D721Med (cell line): ENCODE data around the gene CMKLR1.

ENCODE experiments used
- DNase-seq: peaks from one replicate; pipeline ENCODE4 v3.0.0; 2011; ENCODE audit warnings: low spot score; ENCODE audit not compliant: insufficient read length
- FAIRE-seq: peaks from 2 replicates; lab custom pipeline; 2011; peaks lifted over from hg19 to GRCh38; lab: Jason Lieb, UNC
- CTCF ChIP-seq: IDR thresholded peaks from 2 replicates; pipeline ENCODE4 v1.5.1; 2012; ENCODE audit warnings: mild to moderate bottlenecking, control low read depth; ENCODE audit not compliant: insufficient read depth; ENCODE audit errors: missing control alignments

Gene CMKLR1

DNA sequence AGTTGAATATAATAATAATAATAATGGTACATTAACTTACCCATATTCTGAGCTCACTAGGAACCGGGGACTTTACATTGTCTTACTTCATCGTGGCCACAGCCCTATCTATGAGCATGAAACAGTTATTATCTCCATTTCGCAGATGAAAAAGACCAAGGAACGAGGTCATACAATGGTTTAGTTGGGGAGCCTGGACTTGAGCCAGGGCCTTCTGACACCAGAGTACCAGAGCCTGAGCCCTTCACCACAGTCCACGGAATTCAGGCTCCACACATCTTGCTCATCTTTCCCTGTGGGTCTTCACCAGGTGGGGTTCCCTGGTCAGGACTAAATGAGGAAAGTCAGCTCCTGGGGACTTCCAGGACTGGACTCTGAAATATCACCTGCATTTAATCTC is 31.3 kb upstream of the CMKLR1 start:
- no peak for TF ChIP-seq CTCF
- DNase-seq (no peak), FAIRE-seq (no peak)

DNA sequence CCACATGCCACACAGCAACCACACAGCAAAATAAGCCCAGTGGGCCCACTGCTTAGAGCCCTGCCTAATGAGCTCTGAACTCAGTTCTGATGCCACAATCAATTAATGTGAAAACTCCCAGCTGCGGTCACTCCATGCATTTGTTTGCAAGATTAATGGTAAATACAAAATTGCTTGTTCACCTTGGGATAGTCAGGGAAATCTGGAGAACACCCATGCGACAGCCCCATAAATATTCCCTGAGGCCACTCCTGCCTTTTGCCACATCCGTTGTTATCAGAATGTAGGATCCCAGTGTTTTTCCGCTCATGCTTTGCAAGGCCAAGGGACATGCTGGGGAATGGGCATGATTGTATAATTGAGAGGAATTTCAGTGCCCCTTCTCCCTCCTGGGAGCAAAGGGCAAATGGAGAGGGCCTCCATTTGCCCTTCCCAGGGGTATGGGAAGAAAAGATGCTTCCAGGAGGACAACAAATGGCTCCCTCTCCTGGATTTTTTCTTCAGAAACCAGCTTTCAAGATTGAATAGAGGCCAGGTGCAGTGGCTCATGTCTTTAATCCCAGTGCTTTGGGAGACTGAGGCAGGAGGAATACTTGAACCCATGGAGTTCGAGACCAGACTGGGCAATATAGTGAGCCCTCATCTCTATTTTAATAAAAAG is 30.8 kb upstream of the CMKLR1 start:
- no peak for TF ChIP-seq CTCF
- FAIRE-seq (no peak), DNase-seq (no peak)

DNA sequence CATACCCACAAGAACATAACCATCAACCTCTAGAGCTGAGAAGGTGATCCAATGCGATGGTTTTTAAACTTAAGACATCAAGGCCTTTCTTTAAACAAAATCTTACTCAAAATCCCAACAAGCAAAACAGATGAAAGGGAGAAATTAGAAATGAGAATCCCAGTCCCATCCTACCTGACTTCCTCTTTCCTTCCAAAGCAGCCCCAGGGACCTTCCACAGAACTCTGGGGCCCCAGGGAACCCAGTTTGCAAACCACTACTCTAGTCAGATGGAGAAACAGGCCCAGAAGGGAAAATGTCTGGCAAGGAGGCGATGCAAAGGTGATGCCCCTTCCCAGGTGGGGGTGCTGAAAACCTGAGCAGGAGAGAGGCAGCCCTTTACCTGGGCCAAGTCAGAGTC is 29.0 kb upstream of the CMKLR1 start:
- TF ChIP-seq CTCF = no peak
- no peak for FAIRE-seq
- DNase-seq = no peak

DNA sequence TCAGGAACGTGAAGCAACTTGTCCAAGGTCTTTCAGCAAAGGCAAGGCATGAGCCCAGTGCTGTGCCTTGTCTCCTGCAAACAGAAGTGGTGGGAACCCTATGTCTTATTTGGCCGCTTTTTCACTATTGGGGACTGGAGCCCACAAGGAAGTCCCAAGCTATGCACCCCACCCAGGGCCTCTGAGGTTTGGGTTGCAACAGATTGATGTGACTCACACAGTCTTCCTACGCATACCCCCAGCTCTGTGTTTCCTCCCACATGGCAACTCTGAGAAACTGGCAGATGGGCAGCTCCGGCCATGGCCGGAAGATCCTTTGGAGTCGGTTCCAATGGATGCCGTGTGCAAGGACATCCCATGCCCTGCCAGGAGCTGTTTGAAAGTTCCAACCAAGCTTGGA is 28.3 kb upstream of the CMKLR1 start:
- FAIRE-seq (no peak), DNase-seq (no peak)
- TF ChIP-seq CTCF = no peak

DNA sequence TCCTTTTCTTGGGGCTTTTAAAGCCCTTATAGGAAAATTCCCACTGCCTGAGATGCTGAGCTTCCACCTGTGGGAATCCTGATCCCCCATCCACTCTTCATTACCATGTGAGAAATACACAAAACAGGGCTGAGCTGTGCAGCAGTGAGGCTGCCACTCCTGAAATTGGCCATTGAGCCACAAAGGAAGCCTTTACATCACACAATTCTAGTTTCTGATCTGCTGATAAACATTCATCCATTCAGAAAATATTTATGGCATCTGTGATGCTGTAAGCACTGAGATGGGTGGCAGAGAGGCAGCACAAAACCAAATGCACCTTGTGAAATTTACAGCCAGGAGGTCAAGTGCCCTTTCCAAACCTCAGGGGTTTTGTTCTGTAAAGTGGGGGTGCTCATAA is 26.2 kb upstream of the CMKLR1 start:
- no peak for TF ChIP-seq CTCF
- DNase-seq (no peak), FAIRE-seq (no peak)

GRCh38 chr12:108364879-108365278 is 25.8 kb upstream of the CMKLR1 start:
- TF ChIP-seq CTCF = no peak
- DNase-seq = no peak
- FAIRE-seq = no peak

DNA sequence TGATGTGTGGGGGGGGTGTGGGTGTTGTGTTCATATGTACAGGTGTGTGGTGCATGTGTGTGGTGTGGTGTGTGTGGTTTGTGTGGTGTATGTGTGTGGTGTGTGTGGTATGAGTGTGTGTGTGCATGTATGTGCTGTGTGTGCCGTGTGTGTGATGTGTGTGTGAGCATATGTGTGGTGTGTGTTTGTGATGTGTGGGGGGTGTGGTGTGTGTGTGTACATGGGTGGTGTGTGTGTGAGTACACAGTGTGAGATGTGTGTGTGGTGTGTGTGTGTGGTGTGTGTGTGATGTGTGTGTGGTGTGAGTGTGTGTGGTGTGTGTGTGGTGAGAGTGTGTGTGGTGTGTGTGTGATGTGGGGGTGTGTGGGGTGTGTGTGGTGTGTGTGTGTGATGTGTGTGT is 24.5 kb upstream of the CMKLR1 start:
- no peak for TF ChIP-seq CTCF
- DNase-seq = no peak
- no peak for FAIRE-seq
